HG02943 (cell line): ENCODE measurements around the gene NEDD8.

Experiments
- ATAC-seq: cut with Tn5 transposase; IDR thresholded peaks from one replicate; pipeline ENCODE4 v1.9.1; 2021; ENCODE audit warnings: mild to moderate bottlenecking, low read depth, moderate library complexity; ENCODE audit not compliant: unreplicated experiment

The NEDD8 gene

GRCh38 chr14:24182110-24182882 lies 49.9 kb downstream of the NEDD8 start:
- no peak for ATAC-seq

GRCh38 chr14:24181371-24182077 lies 50.6 kb downstream of the NEDD8 start:
- no peak for ATAC-seq

DNA sequence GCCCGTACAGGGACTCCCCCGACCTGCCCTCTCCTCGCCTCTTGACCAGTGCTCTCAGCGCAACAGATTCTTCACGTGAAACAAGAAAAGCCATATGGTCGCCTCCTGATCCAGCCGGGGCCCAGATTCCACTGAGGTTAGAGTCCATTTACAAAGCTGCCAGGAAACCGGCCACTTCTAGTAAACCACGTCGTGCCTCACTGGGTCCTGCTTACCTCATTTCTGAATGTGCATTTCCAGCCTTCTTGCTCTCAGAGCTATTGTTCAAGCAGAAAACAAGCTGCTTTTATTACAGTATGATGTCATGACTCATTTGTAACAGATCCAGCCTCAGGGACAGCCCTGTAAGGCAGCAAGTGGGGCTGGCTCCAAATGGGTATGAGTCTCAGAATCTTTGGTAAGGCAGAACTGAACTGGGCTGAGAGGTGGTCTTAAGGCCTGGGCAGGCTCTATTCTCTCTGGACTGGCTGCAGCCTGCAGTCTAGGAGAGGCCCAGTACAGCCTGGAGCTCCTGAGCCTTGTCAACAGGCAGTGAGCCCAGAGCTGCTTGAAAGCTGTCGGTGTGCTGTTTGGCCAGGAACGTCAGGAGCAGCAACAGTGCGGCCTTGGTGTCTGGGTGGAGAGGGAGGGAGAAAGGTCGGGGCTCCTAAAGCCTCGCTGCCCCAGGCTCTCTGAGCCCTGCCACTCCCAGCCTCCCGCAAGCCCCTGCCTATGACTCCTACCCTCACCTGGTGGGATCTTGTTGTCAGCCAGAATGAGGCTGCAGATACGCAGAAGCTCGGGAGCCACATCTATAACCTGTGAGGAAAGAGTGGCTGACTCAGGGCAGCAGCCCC lies 52.0 kb downstream of the NEDD8 start:
- ATAC-seq, result no peak

DNA sequence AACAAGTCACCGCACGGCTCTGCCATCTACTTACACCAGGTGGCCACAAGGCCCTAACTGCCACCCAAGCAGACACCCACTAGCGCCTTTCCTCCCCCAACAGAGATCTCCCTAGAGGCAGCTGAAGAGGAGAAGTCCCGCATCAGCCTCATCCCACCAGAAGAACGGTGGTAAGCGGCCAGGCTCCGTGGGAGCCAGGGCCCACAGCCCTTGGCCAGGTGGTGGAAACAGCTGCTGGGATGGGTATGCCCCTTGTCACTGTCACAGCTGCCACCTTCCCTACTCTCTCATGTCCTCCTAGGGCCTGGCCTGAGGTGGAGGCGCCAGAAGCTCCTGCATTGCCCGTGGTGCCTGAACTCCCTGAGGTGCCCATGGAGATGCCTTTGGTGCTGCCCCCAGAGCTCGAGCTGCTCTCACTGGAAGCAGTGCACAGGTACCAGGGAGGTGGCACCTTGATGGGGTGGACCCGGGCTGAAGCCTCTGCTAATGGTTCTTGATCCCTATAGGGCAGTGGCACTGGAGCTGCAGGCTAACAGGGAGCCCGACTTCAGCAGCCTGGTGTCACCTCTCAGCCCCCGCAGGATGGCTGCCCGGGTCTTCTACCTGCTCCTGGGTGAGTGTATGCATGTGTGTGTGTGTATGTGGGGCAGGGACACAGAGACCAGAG lies 52.7 kb downstream of the NEDD8 start:
- no peak for ATAC-seq

GRCh38 chr14:24178399-24179178 lies 53.6 kb downstream of the NEDD8 start:
- ATAC-seq, result no peak

- no peak for ATAC-seq
Observed at GRCh38 chr14:24177891-24178290, 54.3 kb downstream of the NEDD8 start.

DNA sequence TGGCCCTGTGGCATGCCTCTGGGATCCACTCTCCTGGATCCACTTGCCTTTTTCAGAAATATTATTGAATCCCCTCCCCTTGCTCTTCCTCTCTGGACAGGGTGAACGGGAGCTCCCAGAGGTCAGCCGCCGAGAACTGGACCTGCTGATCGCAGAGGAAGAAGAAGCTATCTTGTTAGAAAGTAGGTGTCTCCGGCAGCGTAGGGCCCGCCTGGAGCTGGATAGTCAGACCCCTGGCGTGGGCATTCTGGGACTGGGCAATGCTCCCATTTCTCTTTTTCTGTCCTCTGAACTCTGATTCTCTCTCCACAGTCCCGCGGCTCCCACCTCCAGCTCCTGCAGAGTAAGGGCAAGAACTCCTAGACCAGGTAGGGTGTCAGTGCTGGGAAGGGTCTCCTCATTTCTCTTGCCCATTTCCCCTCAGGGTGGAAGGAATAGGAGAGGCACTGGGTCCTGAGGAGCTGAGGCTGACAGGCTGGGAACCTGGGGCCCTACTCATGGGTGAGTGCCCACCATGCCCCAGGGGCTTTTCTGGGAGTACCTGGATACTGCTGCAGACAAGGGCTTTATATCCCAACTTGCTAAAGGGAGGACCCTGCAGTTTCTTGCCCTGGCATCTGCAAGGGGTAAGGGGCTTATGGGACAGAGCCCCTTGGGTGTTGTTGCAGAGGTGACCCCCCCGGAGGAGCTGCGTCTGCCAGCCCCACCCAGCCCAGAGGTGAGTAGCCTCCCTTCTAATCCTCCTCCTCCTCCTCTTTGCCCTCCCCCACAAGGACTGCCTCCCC lies 54.9 kb downstream of the NEDD8 start:
- no peak for ATAC-seq

- no peak for ATAC-seq
Observed at GRCh38 chr14:24176599-24176998, 55.6 kb downstream of the NEDD8 start.

DNA sequence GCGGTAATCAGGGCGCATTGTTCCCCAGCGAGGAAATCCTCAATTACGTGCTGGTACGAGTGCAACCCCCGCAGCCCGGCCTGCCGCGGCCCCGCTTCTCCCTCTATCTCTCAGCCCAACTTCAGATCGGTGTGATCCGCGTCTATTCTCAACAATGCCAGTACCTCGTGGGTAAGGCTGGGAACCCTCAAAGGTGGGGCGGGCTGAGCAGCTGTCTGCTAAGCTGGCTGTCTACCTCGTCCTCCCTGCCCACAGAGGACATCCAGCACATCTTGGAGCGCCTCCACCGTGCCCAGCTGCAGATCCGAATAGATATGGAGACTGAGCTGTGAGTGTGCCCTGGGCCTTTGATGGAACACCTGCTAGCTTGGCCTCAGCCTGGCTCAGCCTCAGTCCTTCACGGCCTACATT lies 59.3 kb downstream of the NEDD8 start:
- no peak for ATAC-seq

DNA sequence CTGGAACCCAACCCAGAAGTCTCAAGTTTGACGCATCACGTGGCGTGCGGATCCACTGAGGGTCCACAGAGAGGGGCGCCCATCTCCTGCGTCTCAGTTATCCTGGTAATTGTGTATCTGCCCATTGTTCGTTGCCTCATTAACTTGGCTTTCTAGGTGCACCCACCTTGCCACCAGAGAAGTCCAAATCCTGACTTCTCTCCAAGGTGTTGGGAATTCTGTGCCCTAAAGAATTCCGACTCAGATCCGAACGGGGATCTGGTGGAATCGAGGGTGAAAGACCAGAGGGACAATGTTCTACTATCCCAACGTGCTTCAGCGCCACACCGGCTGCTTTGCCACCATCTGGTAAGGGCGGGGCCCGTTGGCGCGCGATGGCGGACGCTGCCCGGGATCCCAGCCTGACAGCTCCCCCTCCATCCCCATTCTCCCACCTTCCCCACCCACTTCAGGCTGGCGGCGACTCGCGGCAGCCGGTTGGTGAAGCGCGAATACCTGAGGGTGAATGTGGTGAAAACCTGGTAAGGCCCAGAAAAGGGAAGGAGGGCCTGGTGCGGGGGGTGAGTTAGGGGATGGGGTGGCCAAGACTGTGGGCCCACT lies 59.8 kb downstream of the NEDD8 start:
- ATAC-seq, result no peak

DNA sequence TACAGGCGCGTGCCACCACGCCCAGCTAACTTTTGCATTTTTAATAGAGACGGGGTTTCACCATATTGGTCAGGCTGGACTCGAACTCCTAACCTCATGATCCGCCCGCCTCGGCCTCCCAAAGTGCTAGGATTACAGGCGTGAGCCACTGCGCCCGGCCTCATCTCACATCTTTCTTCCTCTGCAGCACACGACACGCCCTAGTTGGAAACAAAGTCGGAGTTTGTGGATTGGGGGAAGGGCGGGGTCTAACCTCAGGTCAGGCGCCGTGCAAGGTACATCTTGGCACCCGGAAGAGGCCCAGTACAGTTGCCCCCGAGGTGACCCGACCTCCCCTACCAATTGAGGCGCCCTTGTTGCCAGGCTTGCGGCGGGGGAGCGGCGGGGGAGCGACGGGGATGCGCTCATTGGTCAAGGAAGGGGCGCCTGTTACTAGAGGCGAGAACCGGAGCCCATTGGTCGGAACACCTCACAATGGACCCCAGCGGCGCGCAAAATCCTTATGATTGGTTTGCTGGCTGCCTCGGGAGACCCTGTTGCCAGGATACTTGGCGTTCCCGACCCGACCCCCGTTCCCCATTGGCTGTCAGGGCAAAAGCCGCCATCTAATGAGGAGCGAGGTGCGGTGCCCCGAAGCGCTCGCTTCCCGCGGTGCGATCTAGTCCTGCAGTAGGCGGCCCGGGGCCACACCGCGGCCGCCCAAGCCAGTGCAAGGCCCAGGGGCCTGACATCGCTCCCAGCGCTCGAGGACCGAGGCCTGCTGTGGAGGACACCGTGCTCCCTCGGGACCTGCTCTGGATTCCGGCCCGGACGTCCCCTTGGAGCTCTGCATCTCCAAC lies 60.5 kb downstream of the NEDD8 start, which contains the start of gene REC8:
TSS of gene REC8 (plus strand) at position 659 of the 839 bp plus-strand sequence. CDS start 473 bp downstream, outside the sequence.
- ATAC-seq, result peak; percentile 81

GRCh38 chr14:24167469-24168114 lies 64.6 kb downstream of the NEDD8 start:
- no peak for ATAC-seq
